ENCODE data around the gene ARHGAP24.

GRCh38 chr4:86048426-86048825, 573.5 kb downstream of the ARHGAP24 start:
- TF ChIP-seq CTCF (IDR thresholded peaks at IDR 0.05) (no peak), ZFX (IDR thresholded peaks at IDR 0.05; ENCODE audit: borderline replicate concordance) (no peak)

Data from 22Rv1 (cell line).